ENCODE data around the gene RAP1B.

- TF ChIP-seq CTCF (IDR thresholded peaks at IDR 0.05 in 2 of 3, conservative IDR thresholded peaks at IDR 0.05 in 1 of 3; ENCODE audit: insufficient read depth in 2 of 3, low read depth in 1 of 3, low read length in 3 of 3) (no peak), ZNF24 (IDR thresholded peaks at IDR 0.05) (no peak), EP300 (IDR thresholded peaks at IDR 0.05; ENCODE audit: low read length) (no peak), POLR2A (conservative IDR thresholded peaks at IDR 0.05) (no peak), ETV6 (IDR thresholded peaks at IDR 0.05; ENCODE audit: borderline replicate concordance in 1 of 2, low read depth in 2 of 2, low read length in 1 of 2) (no peak), ETV6 (CRISPR knock-in tag; IDR thresholded peaks at IDR 0.05; ENCODE audit: borderline replicate concordance) (no peak), ZFP1 (CRISPR knock-in tag; IDR thresholded peaks at IDR 0.05) (no peak), HNRNPK (IDR thresholded peaks at IDR 0.05; ENCODE audit: low read depth, low read length, poor library complexity, severe bottlenecking) (no peak), ZNF316 (IDR thresholded peaks at IDR 0.05) (no peak), STAT6 (CRISPR knock-in tag; IDR thresholded peaks at IDR 0.05) (no peak), SMARCA4 (IDR thresholded peaks at IDR 0.05) (no peak), ZNF197 (CRISPR knock-in tag; IDR thresholded peaks at IDR 0.05; ENCODE audit: low read depth) (no peak), TEAD2 (tag; IDR thresholded peaks at IDR 0.05) (no peak)
Observed at GRCh38 chr12:68568922-68569569, 41.7 kb upstream of the RAP1B start.

All from K562 (cell line).